Panc1 (cell line): Measurements from ENCODE around the gene LY9.

Experiments used
- CTCF ChIP-seq: fragments of 450-650 bp; IDR thresholded peaks from 2 replicates; pipeline ENCODE4 v1.5.1; 2017; ENCODE audit warnings: mild to moderate bottlenecking
- POLR2AphosphoS5 ChIP-seq: IDR thresholded peaks from 2 replicates; pipeline ENCODE4 v1.6.1; 2012; ENCODE audit warnings: mild to moderate bottlenecking, low read depth, low read length, moderate library complexity
- SIN3A ChIP-seq: IDR thresholded peaks from 2 replicates; pipeline ENCODE4 v1.6.1; 2012; ENCODE audit warnings: low read depth, mild to moderate bottlenecking, low read length, moderate library complexity, borderline replicate concordance; ENCODE audit not compliant: insufficient read depth
- TCF7L2 ChIP-seq: IDR thresholded peaks from 2 replicates; pipeline ENCODE4 v1.6.1; 2011; ENCODE audit warnings: mild to moderate bottlenecking, low read depth, low read length, inconsistent platforms

- TF ChIP-seq CTCF (no peak), SIN3A (no peak), TCF7L2 (no peak), POLR2AphosphoS5 (no peak)
Observed at GRCh38 chr1:160876311-160876710, 80.3 kb downstream of the LY9 start.
